GM06990 (cell line): ENCODE results near the gene UBAC2.

Source experiments
- DNase-seq: peaks from one replicate; pipeline ENCODE4 v3.0.0-alpha.2; 2011; ENCODE audit not compliant: insufficient read length; ENCODE audit errors: extremely low read depth
- H3K27me3 ChIP-seq: replicated peaks from 2 replicates; pipeline ENCODE4 v1.6.0; 2011; ENCODE audit warnings: low read length; ENCODE audit not compliant: control insufficient read depth, insufficient read depth
- H3K36me3 ChIP-seq: 2 replicates; pipeline ENCODE4 v1.5.1; 2011; ENCODE audit warnings: low read length; ENCODE audit not compliant: control insufficient read depth, insufficient read depth
- H3K4me3 ChIP-seq: replicated peaks from 2 replicates; pipeline ENCODE4 v1.5.1; 2011; ENCODE audit warnings: low read depth, mild to moderate bottlenecking, control low read depth, low read length
- CTCF ChIP-seq: IDR thresholded peaks from 2 replicates; pipeline ENCODE4 v1.5.1; 2011; ENCODE audit warnings: low read length, control low read depth, mild to moderate bottlenecking, inconsistent platforms; ENCODE audit not compliant: insufficient read depth, poor library complexity, severe bottlenecking

The UBAC2 gene

GRCh38 chr13:99351772-99352171 is 151.1 kb downstream of the UBAC2 start:
- Histone ChIP-seq H3K27me3 (no peaks in the 10 kb centered on the region), H3K36me3 (no peaks in the 10 kb centered on the region), H3K4me3 (no peak overlapping the region)
- DNase-seq: no peak
- no peak for TF ChIP-seq CTCF

- H3K27me3 ChIP-seq: no peaks in the 10 kb centered on the region
- H3K4me3 ChIP-seq: no peak overlapping the region
- TF ChIP-seq CTCF: no peak
- H3K36me3 ChIP-seq: no peaks in the 10 kb centered on the region
- no peak for DNase-seq
Observed at GRCh38 chr13:99352351-99353245, 151.9 kb downstream of the UBAC2 start.

GRCh38 chr13:99353246-99353600 is 152.6 kb downstream of the UBAC2 start:
- Histone ChIP-seq H3K27me3 (no peaks in the 10 kb centered on the region), H3K4me3 (no peak overlapping the region), H3K36me3 (no peaks in the 10 kb centered on the region)
- TF ChIP-seq CTCF: no peak
- DNase-seq: no peak

- H3K27me3 ChIP-seq: no peaks in the 10 kb centered on the region
- no peak overlapping the region for H3K4me3 ChIP-seq
- no peak for DNase-seq
- no peak for TF ChIP-seq CTCF
- H3K36me3 ChIP-seq: no peaks in the 10 kb centered on the region
Observed at GRCh38 chr13:99353836-99354235, 153.2 kb downstream of the UBAC2 start.

- Histone ChIP-seq H3K4me3 (no peak overlapping the region), H3K27me3 (no peaks in the 10 kb centered on the region), H3K36me3 (no peaks in the 10 kb centered on the region)
- no peak for TF ChIP-seq CTCF
- DNase-seq: peak; percentile 32
Observed at GRCh38 chr13:99354371-99354951, 153.8 kb downstream of the UBAC2 start.
